Esophagus squamous epithelium (tissue), 5 donors: Measurements from ENCODE around the gene TIGD3. TPM values are rescaled to one million over a fixed set of nuclear protein-coding genes. Genes with fewer than 3 reads are reported as not detected.

Experiments used
- DNase-seq: peaks from one replicate; lab custom pipeline; 2025; lab: John Stamatoyannopoulos, UW
- H3K27ac ChIP-seq, 4 donors: fragments of 200-600 bp; sonication (generic); one replicate each; pipeline ENCODE4 v1.5.1; 2016 to 2019; ENCODE audit warnings: mild to moderate bottlenecking in 1 of 4
- H3K27me3 ChIP-seq, 4 donors: fragments of 200-600 bp; sonication (generic); 1 replicate in 3 of 4; 2 replicates in 1 of 4; pipeline versions ENCODE4 v1.5.1 to v1.6.0; 2017 to 2021; ENCODE audit warnings: antibody characterized with exemption in 1 of 4
- H3K36me3 ChIP-seq, 3 donors: fragments of 200-600 bp; sonication (generic); one replicate each; pipeline ENCODE4 v1.5.1; 2016 to 2019
- H3K4me1 ChIP-seq, 3 donors: fragments of 200-600 bp; sonication (generic); one replicate each; pipeline ENCODE4 v1.5.1; 2017 to 2019
- H3K4me3 ChIP-seq, 4 donors: fragments of 200-600 bp; sonication (generic); 1 replicate in 3 of 4; 2 replicates in 1 of 4; pipeline ENCODE4 v1.5.1; 2016 to 2019; ENCODE audit warnings: mild to moderate bottlenecking in 2 of 4, moderate library complexity in 1 of 4
- H3K9me3 ChIP-seq, 3 donors: fragments of 200-600 bp; sonication (generic); one replicate each; pipeline ENCODE4 v1.5.1; 2016 to 2019
- POLR2A ChIP-seq, 4 donors: fragments of 450-650 bp; IDR thresholded peaks; one replicate each; pipeline ENCODE4 v1.6.1; 2017; ENCODE audit warnings: antibody characterized with exemption in 4 of 4, mild to moderate bottlenecking in 4 of 4, moderate library complexity in 3 of 4
- WGBS, 2 donors: methylation state at CpG; one replicate each; pipeline ENCODE4 v1.1.5; 2018; 5-methylcytosine and 5-hydroxymethylcytosine counted together
- intact Hi-C: fragments of 100-400 bp; cut with DNase I; formaldehyde crosslinking; loops from one replicate; pipeline ENCODE4 v1.15.0; 2022
- total RNA-seq, 4 donors: library from RNA; depleted of rRNA; stranded (reverse); fragments of >200 nt; gene quantifications; one replicate each; pipeline ENCODE4 v1.1.0, GENCODE V29; 2016
- TF ChIP-seq, protein P1 (sequence below), 6 experiments: fragments of 450-650 bp in 4 of 6; fragments of 200-600 bp in 2 of 6; sonication (generic) in 2 of 6; IDR thresholded peaks; one replicate each; pipeline ENCODE4 v1.5.1; 2016 to 2019; ENCODE audit warnings: antibody characterized with exemption in 6 of 6, mild to moderate bottlenecking in 4 of 6, moderate library complexity in 4 of 6
- donor health status: DM: yes; HTN: yes; CAD: no.

TIGD3 gene
- total RNA-seq, 4 donors from 2014 or later: 0.13 to 1.3 (median 0.56) TPM

DNA sequence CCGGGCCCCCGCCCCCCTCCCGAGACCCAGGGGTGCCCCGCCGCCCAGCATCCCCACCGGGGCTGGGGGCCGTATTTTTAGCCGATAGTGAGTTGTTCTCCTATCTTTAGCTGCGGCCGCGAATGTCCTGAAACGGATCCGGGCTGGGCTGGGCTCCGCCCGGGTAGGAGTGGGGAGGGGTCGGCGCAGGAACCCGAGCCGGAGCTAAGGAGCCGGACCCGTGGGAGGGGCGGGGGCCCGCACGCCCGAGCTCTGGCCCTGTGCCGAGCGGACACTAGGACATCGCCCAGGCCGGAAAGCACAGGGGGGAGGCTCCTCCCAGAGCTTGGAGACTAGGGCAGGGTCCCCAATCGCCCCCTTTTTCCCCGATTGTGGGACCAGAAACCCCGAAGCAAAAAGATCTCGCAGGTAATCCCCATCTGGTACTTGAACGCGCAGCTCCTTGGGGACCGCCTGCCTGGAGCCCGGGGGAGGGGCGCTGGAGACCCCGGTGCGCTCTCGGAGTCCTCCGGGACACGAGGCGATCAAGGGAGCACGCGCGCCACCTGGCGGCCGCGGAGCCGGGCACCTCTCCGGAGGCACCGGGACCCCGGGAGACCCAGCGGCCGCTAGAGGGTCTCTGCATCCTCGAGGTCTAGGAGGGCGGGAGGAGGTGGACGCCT lies 39.2 kb upstream of the TIGD3 start:
- no peak for TF ChIP-seq POLR2A (IDR thresholded peaks at IDR 0.05)
- TF ChIP-seq, protein P1, sequence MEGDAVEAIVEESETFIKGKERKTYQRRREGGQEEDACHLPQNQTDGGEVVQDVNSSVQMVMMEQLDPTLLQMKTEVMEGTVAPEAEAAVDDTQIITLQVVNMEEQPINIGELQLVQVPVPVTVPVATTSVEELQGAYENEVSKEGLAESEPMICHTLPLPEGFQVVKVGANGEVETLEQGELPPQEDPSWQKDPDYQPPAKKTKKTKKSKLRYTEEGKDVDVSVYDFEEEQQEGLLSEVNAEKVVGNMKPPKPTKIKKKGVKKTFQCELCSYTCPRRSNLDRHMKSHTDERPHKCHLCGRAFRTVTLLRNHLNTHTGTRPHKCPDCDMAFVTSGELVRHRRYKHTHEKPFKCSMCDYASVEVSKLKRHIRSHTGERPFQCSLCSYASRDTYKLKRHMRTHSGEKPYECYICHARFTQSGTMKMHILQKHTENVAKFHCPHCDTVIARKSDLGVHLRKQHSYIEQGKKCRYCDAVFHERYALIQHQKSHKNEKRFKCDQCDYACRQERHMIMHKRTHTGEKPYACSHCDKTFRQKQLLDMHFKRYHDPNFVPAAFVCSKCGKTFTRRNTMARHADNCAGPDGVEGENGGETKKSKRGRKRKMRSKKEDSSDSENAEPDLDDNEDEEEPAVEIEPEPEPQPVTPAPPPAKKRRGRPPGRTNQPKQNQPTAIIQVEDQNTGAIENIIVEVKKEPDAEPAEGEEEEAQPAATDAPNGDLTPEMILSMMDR (IDR thresholded peaks at IDR 0.05): peak; percentile 91 to 96 (median 94)
- peaks cover 18 to 88% (median 28%) of the 10 kb centered on the region in 3 donors for H3K4me1 ChIP-seq
- no peak for DNase-seq
- peak overlapping the region; percentile 77 to 96 (median 88) for H3K27ac ChIP-seq
- WGBS, 2 donors: 0% methylated on average over 14 of the region's 59 CpGs; no CpG with 5 or more reads in 1 of the 2 donors
- peak overlapping the region; percentile 47 to 81 (median 77) for H3K4me3 ChIP-seq
- intact Hi-C loops: loop anchor here (5.0 kb wide), 1 partner anchor 43 kb away; no protein-coding TSS in a partner anchor
- H3K36me3 ChIP-seq: no peaks in the 10 kb centered on the region
- H3K9me3 ChIP-seq: no peaks in the 10 kb centered on the region
- H3K27me3 ChIP-seq: peaks cover 0 to 8% (median 0%) of the 10 kb centered on the region in 4 donors

DNA sequence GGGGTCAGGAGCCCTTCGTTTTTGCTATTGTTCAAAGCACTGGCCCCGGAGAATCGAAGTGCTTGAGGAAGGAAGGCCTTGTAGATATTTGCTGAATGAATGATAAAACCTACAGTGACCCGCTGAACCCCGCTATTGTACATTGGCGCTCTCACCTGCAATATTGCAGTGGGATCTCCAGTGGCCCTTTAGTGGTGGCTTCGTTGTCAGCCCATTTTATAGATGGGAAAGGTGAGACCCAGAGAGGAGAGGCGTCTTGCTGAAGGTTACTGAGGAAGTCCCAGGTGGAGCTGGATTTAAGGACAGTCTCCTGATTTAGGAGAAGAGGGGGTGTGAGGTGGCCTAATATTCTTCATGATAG lies 38.7 kb upstream of the TIGD3 start:
- TF ChIP-seq, protein P1 (IDR thresholded peaks at IDR 0.05): peak in 1 of 6 experiments; percentile 39
- no peak for TF ChIP-seq POLR2A (IDR thresholded peaks at IDR 0.05)
- intact Hi-C loops: loop anchor here (5.0 kb wide), 1 partner anchor 44 kb away; no protein-coding TSS in a partner anchor
- Histone ChIP-seq H3K4me3 (peak overlapping the region; percentile 47 to 81 (median 77)), H3K27me3 (peaks cover 0 to 8% (median 0%) of the 10 kb centered on the region in 4 donors), H3K27ac (peak overlapping the region; percentile 77 to 96 (median 88)), H3K36me3 (peaks cover 0 to 5% (median 0%) of the 10 kb centered on the region in 3 donors), H3K9me3 (no peaks in the 10 kb centered on the region), H3K4me1 (peaks cover 18 to 88% (median 24%) of the 10 kb centered on the region in 3 donors)
- 5 to 18% methylated on average over 6 to 8 of the region's 8 CpGs for WGBS, 2 donors
- no peak for DNase-seq

DNA sequence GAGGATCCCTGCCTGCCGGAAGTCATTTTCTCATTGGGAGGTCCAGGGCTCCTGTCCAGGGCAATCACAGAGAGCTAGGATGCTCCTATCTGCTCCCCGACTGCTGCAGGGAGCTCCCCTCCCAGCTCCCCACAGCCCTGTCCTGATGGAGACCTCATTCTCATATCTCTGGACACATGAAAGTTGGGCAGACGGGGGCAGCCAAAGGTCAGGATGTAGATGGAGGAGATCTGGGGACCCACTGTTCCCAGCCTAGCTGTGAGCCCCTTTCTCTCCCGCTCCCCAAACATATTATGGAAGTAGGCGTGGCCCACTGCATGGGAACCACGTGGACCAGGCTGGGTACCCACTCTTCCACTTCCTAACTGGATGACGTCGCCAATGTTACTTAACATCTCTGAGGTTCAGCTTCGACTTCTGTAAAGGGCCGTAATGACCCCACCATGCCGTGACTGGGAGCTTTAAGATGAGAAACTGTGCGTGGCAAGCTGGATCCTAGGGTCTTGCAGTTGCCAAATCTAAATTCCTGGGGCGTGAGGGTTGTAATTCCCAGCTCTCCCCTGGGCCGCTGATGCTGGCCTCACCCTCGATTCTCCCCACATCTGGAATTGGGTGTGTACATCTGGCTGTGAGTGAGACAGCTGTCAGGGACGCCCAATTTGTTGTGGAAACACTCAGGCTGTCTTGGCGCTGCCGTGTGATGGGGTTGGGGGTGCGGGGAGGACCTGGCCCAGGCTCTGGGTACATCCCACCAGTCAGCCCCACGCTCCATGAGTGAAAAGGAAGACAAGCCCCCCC lies 38.1 kb upstream of the TIGD3 start:
- intact Hi-C loops: loop anchor here (5.0 kb wide), 1 partner anchor 44 kb away; no protein-coding TSS in a partner anchor
- Histone ChIP-seq H3K4me3 (peak overlapping the region; percentile 47 to 81 (median 77)), H3K36me3 (peaks cover 0 to 11% (median 3%) of the 10 kb centered on the region in 3 donors), H3K27me3 (peaks cover 0 to 8% (median 0%) of the 10 kb centered on the region in 4 donors), H3K27ac (peak overlapping the region; percentile 77 to 96 (median 88)), H3K9me3 (no peaks in the 10 kb centered on the region), H3K4me1 (peaks cover 18 to 88% (median 21%) of the 10 kb centered on the region in 3 donors)
- 20 to 29% methylated on average over 3 to 10 of the region's 20 CpGs for WGBS, 2 donors
- TF ChIP-seq, protein P1 (IDR thresholded peaks at IDR 0.05): no peak
- no peak for TF ChIP-seq POLR2A (IDR thresholded peaks at IDR 0.05)
- DNase-seq: no peak

DNA sequence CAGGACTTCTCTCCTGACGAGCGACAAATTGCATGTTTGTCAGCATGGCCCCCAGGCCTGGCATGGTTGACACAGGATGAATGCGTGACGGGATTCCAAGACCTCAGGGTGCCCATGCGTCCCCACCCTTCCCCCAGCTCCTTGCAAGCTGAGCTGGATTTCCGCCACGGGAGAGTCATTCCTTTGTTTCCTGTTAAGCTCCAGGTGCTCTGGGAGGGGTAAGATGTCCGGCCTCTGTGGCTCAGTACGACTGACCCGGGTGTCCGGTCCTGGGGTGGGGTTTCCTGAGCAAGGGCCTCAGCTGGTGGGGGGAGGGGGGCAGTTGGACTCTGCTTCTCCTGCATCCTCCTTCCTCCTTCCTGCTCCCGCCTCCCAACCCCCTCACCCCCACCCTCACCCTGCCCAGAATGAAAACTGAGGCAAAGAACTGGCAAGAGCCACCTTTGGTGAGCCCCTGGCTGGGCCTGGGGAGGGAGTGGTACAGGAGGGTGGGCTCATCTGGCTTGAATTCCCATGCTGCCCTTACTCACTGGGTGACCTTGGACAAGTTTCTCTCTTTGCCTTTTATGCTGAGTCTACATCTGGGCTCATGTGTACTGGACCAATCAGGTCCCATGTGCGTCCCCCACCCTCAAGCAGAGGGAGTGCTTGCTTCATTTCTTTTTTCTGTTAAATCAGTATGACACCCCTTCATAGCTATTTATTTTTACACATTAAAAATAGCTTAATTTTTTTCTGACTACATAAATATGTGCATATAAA lies 37.3 kb upstream of the TIGD3 start:
- Histone ChIP-seq H3K9me3 (no peaks in the 10 kb centered on the region), H3K4me1 (peaks cover 22 to 93% (median 27%) of the 10 kb centered on the region in 3 donors), H3K36me3 (peaks cover 5 to 18% (median 9%) of the 10 kb centered on the region in 3 donors), H3K27ac (peak overlapping the region; percentile 77 to 96 (median 88)), H3K27me3 (peaks cover 0 to 8% (median 0%) of the 10 kb centered on the region in 4 donors), H3K4me3 (peak overlapping the region in 3 of 4 donors; percentile 73 to 81 (median 81))
- intact Hi-C loops: loop anchor here (5.0 kb wide), 1 partner anchor 45 kb away; no protein-coding TSS in a partner anchor
- no peak for DNase-seq
- WGBS, 2 donors: 21 to 22% methylated on average over 3 to 4 of the region's 13 CpGs
- TF ChIP-seq, protein P1 (IDR thresholded peaks at IDR 0.05): no peak
- no peak for TF ChIP-seq POLR2A (IDR thresholded peaks at IDR 0.05)
